Astrocyte (in vitro differentiated cells and primary cell): ENCODE data around the gene TRRAP.

Source experiments
- CTCF ChIP-seq: IDR thresholded peaks from 2 replicates; pipeline ENCODE4 v1.5.1; 2011; ENCODE audit warnings: low read depth, mild to moderate bottlenecking, inconsistent platforms, low read length, moderate library complexity; ENCODE audit not compliant: insufficient read depth
- EZH2 ChIP-seq: IDR thresholded peaks from 2 replicates; pipeline ENCODE4 v1.6.1; 2012; ENCODE audit warnings: mild to moderate bottlenecking, low read length, inconsistent platforms; ENCODE audit not compliant: insufficient read depth

GRCh38 chr7:99012722-99013121 is 134.4 kb downstream of the TRRAP start:
- TF ChIP-seq CTCF (no peak), EZH2 (no peak)
